Measurements from ENCODE around the gene REG1A. TPM values are rescaled to one million over a fixed set of nuclear protein-coding genes. Genes with fewer than 3 reads are reported as not detected.

REG1A gene
- total RNA-seq, 4 donors from 2014 or later = 0.82 TPM; not detected in 3

DNA sequence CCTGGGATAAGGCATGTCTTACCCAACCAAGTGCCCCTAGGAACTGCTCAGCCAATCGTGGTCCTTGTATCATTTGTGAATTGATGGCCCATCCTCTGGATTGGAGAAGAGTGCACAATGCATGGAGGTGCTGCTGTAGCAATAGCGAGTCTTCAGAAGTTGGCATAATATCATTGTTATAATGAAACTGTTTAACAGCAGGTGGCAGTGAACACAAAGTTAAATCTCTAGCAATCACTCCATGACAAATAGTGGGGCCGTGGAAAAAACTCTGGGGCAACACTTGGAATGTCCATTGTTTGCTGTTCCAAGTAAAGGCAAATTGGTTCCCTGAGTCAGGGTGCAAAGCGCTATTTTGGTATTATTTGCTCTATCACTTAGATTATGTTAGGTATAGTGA, 11.4 kb downstream of the REG1A start:
- no peaks in the 10 kb centered on the region for H3K4me1 ChIP-seq
- no peaks in the 10 kb centered on the region for H3K36me3 ChIP-seq
- no peak overlapping the region for H3K4me3 ChIP-seq
- no peaks in the 10 kb centered on the region for H3K27me3 ChIP-seq
- H3K9me3 ChIP-seq = no peaks in the 10 kb centered on the region
- DNase-seq = no peak
- no peak overlapping the region for H3K27ac ChIP-seq
- intact Hi-C loops (cut with DNase I; ENCODE audit: low total_unique reads) = no loop called here
- TF ChIP-seq POLR2A (IDR thresholded peaks at IDR 0.05) = no peak
- TF ChIP-seq, protein P1, sequence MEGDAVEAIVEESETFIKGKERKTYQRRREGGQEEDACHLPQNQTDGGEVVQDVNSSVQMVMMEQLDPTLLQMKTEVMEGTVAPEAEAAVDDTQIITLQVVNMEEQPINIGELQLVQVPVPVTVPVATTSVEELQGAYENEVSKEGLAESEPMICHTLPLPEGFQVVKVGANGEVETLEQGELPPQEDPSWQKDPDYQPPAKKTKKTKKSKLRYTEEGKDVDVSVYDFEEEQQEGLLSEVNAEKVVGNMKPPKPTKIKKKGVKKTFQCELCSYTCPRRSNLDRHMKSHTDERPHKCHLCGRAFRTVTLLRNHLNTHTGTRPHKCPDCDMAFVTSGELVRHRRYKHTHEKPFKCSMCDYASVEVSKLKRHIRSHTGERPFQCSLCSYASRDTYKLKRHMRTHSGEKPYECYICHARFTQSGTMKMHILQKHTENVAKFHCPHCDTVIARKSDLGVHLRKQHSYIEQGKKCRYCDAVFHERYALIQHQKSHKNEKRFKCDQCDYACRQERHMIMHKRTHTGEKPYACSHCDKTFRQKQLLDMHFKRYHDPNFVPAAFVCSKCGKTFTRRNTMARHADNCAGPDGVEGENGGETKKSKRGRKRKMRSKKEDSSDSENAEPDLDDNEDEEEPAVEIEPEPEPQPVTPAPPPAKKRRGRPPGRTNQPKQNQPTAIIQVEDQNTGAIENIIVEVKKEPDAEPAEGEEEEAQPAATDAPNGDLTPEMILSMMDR (IDR thresholded peaks at IDR 0.05) = no peak

DNA sequence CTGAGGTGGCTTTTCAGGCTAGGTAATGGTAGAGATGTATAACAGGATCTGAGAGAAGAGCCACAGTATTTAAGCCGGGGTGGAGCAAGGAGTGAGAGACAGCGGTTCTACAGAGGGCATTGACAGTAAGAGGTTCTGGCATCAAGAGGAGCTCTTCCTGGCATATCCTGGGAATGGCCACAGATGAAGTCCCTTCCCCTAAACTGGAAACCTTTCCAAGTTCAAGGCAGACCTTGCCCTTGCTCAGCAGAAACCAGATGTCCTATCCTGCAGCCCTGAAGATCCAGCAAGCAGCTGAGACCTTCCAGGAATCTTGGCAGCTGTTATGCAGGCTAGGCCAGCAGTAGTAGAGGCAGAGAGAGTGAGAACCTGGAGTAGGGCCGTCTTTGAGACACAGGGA, 18.1 kb downstream of the REG1A start:
- H3K4me1 ChIP-seq = no peaks in the 10 kb centered on the region
- DNase-seq = no peak
- intact Hi-C loops (cut with DNase I; ENCODE audit: low total_unique reads) = no loop called here
- H3K9me3 ChIP-seq = no peaks in the 10 kb centered on the region
- TF ChIP-seq POLR2A (IDR thresholded peaks at IDR 0.05) = no peak
- TF ChIP-seq, protein P1 (IDR thresholded peaks at IDR 0.05) = no peak
- H3K27me3 ChIP-seq = no peaks in the 10 kb centered on the region
- no peaks in the 10 kb centered on the region for H3K36me3 ChIP-seq
- no peak overlapping the region for H3K4me3 ChIP-seq
- H3K27ac ChIP-seq = no peak overlapping the region

DNA sequence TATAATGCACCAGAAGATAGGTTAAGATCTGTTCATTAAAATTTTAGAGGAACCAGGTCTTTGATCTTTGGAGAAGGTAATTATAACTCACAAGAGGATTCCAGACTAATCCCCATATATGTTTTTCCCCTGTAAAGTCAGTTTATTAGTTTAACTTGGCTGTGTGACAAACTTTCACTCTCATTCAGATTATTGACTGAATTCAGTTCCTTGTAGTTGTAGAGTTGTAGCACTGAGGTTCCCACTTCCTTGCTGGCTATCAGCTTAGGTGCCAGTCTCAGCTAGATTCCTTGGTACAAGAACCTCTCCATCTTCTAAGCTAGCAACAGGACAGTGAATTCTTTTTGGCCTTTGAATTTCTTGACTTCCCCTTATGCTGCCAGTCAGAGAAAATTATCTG, 19.1 kb downstream of the REG1A start:
- intact Hi-C loops (cut with DNase I; ENCODE audit: low total_unique reads) = no loop called here
- Histone ChIP-seq H3K4me1 (no peaks in the 10 kb centered on the region), H3K27me3 (no peaks in the 10 kb centered on the region), H3K27ac (no peak overlapping the region), H3K36me3 (no peaks in the 10 kb centered on the region), H3K4me3 (no peak overlapping the region), H3K9me3 (no peaks in the 10 kb centered on the region)
- TF ChIP-seq, protein P1 (IDR thresholded peaks at IDR 0.05) = no peak
- TF ChIP-seq POLR2A (IDR thresholded peaks at IDR 0.05) = no peak
- DNase-seq = no peak

DNA sequence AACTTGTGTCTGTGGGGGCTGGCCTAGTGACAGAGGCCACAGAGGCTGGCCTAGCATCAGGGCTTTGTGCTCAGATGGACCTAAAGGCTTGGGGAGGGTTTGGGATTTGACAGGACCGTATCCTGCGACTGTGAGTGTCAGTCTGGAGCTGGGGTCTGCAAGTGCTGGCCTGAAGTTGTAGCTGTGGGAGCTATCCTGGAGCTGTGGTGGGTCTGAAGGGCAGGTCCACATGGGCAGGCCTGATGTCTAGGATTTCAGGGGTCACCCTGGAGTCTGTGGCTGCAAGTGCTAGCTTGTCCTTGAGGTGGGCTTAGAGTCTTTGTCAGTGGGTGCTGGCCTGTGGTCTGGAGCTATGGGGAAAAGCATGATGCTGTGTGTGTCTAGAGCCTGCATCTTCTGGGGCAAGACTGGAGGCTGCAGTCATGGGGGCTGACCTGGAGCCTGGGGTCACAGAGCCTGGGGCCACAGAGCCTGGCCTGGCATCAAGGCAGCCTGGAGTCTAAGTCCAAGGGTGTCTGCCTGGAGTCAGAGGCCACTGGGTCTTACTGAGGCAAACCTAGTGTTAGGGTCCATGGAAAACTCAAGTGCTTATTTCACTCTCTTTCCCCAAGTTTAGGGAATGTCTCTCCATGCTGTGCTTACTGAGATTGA, 35.7 kb downstream of the REG1A start:
- H3K4me1 ChIP-seq = no peaks in the 10 kb centered on the region
- no peaks in the 10 kb centered on the region for H3K36me3 ChIP-seq
- intact Hi-C loops (cut with DNase I; ENCODE audit: low total_unique reads) = no loop called here
- TF ChIP-seq, protein P1 (IDR thresholded peaks at IDR 0.05) = no peak
- no peak for TF ChIP-seq POLR2A (IDR thresholded peaks at IDR 0.05)
- DNase-seq = no peak
- no peak overlapping the region for H3K4me3 ChIP-seq
- H3K9me3 ChIP-seq = no peaks in the 10 kb centered on the region
- H3K27ac ChIP-seq = no peak overlapping the region
- H3K27me3 ChIP-seq = no peaks in the 10 kb centered on the region

DNA sequence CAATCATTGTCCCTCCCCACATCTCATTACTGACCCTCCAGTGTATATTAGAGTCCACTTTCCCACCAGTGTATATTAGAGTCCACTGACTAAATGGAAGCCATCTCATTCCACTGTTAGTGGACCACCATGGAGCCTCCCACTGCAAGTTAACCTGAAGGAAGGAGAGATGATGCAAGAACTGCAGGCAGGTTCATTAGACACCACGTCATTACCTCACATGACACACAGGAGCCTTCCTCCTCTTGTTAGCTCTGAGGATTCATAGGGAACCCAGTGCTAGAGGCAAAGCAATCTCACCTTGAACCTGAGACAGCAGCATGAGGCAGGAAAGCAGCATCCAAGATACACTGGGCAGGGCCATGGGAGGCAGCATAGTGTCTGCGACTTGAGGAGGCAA, 38.7 kb downstream of the REG1A start:
- no peak overlapping the region for H3K4me3 ChIP-seq
- TF ChIP-seq, protein P1 (IDR thresholded peaks at IDR 0.05) = no peak
- TF ChIP-seq POLR2A (IDR thresholded peaks at IDR 0.05) = no peak
- intact Hi-C loops (cut with DNase I; ENCODE audit: low total_unique reads) = no loop called here

More for the DNA sequence above, 38.7 kb downstream of the REG1A start:
- Histone ChIP-seq H3K4me1 (no peaks in the 10 kb centered on the region), H3K9me3 (no peaks in the 10 kb centered on the region), H3K36me3 (no peaks in the 10 kb centered on the region), H3K27ac (no peak overlapping the region), H3K27me3 (no peaks in the 10 kb centered on the region)
- no peak for DNase-seq
